ENCODE data around the gene SURF4. TPM values are rescaled to one million over a fixed set of nuclear protein-coding genes. Genes with fewer than 3 reads are reported as not detected.

SURF4 gene
- 128 TPM for total RNA-seq

- DNase-seq (ENCODE audit: low spot score): peak; percentile 96
Measured at GRCh38 chr9:133375724-133376654, at the start of gene SURF4, which contains the start of gene STKLD1. Gene SURF4 (minus strand): TSS chr9:133376060. CDS start chr9:133375969, 91 bp downstream. Gene STKLD1 (plus strand): TSS chr9:133376366. CDS start chr9:133376474, 108 bp downstream.

DNA sequence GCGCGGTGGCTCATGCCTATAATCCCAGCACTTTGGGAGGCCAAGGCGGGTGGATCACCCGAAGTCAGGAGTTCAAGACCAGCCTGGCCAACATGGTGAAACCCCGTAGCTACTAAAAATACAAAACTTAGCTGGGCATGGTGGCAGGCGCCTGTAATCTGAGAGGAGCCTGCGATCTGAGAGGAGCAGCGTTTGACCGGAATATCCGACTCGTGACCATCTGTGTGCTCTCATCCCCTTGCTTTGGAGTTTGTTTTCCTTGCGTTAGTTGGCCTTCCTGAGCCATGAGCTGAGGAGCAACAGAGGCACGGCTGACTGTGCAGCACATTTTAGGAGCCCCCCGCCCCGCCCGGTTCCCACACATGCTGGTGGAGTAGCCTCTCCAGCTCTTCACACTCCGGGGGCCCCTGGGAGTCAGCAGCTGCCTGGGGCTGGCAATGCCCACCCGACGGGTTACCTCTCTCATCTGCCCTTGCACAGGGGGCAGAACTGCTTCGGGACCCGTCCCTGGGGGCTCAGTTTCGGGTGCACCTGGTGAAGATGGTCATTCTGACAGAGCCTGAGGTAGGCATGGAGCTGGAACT is 49.3 kb upstream of the SURF4 start:
- DNase-seq (ENCODE audit: low spot score): no peak

DNA sequence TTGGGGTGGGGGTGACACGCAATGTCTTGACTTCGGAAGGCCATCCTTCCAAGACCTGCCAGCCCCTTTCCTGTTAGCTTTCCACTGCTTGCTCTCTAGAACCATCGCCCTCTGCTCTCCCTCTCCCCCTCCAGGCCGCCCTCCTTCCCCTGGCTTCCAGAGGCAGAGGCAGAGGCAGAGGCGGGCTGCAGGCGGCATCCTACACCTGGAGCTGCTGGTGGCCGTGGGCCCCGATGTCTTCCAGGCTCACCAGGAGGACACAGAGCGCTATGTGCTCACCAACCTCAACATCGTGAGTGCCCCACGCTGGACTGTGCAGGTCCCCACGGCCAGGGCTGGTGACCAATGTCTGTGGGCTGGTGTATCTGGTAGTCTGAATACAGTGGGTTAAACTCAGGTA is 48.3 kb upstream of the SURF4 start:
- no peak for DNase-seq (ENCODE audit: low spot score)

DNA sequence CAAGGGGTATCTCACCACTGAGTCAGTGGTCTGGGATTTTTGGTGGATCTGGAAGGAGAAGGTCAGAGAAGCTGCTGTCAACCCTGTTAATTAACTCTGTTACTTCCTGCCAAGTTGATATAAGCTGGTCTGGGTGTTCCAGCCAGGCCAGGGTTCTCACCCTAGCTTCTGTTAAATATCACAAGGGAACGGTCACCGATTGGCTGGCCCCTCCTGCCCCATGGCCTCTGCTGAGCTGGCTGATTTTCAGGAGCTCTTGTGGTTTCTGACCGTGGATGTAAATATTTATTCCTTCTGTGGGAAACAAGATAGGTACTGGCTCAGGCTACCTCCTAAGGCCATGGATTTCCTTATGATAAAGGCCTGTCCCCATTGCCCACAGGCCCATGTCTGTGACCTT is 47.4 kb upstream of the SURF4 start:
- no peak for DNase-seq (ENCODE audit: low spot score)

- no peak for DNase-seq (ENCODE audit: low spot score)
Measured at GRCh38 chr9:133421615-133422542, 46.0 kb upstream of the SURF4 start, which contains the start of gene ADAMTS13. Gene ADAMTS13 (plus strand): TSS chr9:133422367. CDS start chr9:133422444, 77 bp downstream.

GRCh38 chr9:133420392-133420827 is 44.5 kb upstream of the SURF4 start:
- no peak for DNase-seq (ENCODE audit: low spot score)

DNA sequence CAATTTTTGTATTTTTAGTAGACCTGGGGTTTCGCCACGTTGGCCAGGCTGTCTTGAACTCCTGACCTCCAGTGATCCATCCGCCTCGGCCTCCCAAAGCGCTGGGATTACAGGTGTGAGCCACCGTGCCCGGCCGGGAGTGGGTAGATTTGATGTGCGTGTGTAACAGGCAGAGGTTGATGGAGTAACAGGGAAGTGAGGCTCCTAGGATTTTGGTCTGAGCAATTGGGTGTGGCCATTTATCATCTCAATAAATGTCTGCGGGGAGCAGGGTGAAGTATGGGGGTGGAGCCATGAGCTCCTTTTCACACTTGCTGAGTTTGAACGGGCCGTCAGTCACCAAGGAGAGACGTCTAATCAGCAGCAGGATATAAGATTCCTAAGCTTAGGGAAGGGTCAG is 43.1 kb upstream of the SURF4 start:
- no peak for DNase-seq (ENCODE audit: low spot score)

- DNase-seq (ENCODE audit: low spot score): peak; percentile 87
Measured at GRCh38 chr9:133417541-133418461, 41.9 kb upstream of the SURF4 start, which contains the start of gene REXO4. Gene REXO4 (minus strand): TSS chr9:133418010. CDS start chr9:133417844, 166 bp downstream.

DNA sequence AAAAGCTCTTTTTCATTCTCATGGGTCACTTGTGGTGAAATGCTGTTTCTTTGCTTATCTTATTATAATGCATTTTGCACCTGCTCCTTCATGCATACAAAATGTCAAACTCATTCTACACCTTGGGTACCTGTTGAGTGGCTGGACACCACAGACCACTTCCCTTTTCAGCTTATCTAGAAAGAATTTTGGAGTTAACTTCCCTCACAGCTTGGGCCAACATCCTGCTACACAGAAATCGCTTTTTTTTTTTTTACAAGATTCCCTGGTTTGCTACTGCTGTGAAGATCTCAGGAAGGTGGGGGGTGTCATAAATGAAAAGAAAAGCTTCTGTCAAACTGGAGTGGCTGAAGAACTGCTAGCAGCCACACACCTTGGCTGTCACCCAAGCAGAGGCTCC is 39.3 kb upstream of the SURF4 start:
- no peak for DNase-seq (ENCODE audit: low spot score)

DNA sequence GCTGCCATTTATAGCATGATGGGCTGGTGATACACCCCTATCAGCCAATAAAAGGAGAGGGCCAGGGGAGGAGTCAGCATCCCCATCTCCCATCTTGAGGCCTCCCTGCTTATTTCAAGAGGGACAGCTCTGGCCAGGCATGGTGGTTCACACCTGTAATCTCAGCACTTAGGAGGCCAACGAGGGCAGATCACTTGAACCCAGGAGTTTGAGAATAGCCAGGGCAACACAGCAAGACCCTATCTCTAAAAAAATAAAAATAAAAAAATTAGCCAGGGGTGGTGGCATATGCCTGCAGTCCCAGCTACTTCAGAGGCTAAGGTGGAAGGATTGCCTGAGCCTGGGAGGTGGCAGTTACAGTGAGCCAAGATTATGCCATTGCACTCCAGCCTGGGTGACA is 32.2 kb upstream of the SURF4 start:
- DNase-seq (ENCODE audit: low spot score): no peak

DNA sequence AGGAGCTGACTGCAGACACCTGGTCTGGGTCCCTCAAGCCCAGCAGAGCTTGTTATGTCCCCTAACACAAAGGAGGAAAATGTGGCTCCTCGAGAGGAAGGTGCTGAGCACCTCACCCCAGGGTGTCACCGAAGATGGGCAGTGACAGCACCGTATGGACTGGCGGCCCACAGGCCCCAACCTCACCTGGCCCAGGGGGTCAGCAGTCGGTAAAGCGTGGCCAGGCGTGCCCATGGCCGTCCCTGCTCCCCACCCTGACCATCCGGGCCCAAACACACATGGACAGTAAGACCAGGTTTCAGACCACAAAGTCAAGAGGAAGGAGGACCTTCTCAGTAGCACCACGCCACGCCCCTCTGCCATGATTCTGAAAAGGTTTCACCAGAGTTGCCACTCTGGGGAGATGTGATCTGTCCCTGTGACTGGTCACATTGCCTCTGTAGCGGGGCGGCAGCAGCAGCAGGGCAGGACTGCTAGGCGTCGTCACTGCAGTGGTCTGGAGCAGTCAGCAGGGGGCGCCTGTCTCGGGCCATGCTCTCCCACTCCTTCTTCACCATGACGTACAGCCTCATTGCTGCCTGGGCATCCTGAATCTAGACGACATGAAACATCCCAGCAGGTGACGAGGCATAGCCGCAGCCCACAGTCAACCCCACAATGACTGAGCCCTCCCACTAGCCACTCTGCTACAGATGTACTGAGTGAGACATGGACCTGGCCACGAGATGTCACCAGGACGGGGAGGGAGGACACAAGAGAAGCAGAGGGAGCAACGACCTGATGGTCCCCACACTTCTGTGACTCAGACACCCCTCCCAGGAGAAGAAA is 30.8 kb upstream of the SURF4 start:
- peak; percentile 81 for DNase-seq (ENCODE audit: low spot score)

DNA sequence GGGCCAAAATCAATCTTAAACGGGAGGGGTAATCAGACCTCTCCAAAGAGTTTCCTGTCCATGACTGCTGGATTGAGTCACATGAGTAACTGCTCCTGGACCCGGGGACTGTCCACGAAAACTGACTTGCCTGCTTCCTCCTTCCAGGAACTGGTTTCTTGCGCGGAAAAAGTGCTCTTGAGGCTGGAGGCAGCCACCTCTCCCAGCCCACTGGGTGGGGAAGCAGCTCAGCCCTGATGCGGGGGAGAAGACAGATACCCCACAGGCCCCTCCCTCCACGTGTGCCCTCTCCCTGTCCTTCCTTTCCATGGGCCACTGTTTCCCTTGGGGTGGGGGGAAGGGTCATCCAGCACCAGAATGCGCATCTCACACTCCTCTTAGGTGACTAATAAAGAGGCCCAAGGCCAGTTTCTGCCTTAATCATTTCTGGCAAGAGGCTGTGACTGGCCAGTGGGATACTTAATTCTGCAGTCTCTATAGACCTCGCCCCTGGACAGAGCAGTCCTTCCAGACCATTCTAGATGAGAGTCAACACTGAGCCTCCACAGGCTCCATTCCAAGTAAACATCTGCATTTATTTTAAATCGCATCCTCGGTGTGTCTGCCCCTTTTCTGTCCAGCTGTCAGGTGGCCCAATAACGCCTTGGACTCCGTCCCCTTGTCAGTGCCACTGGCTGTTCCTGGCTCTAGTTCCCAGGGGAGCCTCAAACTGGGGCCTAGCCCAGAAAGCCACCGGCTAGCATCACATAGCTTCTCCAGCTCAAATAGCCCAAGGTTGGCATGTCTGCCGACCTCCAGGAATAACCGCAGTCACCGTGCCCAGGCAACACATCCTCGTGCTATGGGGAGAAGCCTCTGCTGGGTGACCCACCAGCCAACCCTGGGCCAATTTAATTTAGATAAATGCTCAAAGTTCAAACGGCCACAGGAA is 29.9 kb upstream of the SURF4 start:
- no peak for DNase-seq (ENCODE audit: low spot score)

DNA sequence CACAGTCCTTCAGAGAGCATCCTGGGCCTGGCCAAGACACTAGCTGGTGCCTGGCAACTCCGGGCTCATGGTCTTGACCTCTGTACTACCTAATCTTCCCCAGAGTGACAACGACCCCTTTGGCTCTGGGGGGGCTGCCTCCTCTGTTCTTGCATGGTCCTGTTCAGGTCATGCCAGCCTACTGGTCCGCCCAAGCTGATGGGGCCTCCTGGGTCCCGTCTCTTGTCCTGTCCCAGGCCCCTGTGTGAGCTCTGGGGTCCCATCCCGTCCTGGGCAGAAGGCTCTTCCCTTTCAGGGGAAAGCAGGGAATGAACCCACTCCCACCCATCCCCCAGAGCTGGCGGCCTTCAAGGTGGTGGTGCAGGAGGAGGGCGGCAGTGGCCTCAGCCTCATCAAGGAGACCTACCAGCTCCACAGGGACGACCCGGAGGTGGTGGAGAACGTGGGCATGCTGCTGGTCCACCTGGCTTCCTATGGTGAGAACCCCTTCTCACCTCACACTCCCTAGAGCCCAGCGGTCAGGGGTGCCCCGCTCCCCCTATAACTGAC is 28.7 kb upstream of the SURF4 start:
- no peak for DNase-seq (ENCODE audit: low spot score)

GRCh38 chr9:133403766-133404453 is 28.1 kb upstream of the SURF4 start:
- peak; percentile 70 for DNase-seq (ENCODE audit: low spot score)

DNA sequence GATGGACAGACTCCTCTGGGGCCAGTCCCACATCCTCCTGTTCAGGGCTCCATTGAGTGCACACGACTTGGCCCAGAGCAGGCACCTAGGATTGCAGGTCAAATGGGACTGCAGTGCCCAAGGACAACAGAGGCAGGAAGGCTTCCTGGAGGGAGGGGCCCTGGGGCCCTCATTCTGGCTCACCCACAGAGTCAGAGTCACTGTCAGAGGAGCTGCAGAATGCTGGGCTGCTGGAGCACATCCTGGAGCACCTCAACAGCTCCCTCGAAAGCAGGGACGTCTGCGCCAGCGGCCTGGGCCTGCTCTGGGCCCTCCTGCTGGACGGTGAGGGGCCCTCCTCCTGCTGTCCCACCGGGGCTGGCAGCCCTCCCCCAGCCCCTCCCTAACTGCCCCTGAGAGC is 26.8 kb upstream of the SURF4 start:
- DNase-seq (ENCODE audit: low spot score): no peak

DNA sequence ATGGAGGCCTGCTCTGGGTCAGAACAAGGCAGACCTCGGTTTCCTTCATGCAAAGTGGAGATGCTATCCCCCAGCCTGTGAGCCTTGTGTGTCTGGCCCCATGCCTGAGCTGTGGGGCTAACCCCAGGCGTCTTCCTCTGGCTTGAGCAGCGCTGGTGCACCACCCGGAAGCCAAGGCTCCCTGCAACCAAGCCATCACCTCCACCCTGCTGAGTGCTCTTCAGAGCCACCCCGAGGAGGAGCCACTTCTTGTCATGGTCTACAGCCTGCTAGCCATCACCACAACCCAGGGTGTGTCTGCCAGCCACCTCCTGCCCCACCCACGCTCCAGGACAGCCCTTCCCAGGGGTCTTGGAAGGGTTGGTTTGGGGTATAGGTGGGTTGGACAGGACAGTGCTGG is 25.7 kb upstream of the SURF4 start:
- DNase-seq (ENCODE audit: low spot score): no peak

DNA sequence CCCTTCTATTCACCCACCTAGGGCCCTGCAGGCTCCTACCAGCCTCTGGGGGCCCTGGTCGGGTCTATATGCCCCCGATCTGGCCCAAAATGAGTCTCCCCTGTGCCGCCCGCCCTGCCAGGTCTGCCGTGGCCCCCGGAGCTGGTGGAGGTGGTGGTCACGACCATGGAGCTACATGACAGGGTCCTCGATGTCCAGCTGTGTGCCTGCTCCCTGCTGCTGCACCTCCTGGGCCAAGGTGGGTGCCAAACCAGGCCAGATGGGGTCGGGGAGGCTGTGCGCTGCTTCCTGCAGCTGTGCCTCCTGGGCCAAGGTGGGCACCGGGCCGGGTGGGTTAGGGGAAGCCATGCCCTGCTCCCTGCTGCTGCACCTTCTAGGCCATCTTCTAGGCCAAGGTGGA is 24.4 kb upstream of the SURF4 start:
- DNase-seq (ENCODE audit: low spot score): no peak

DNA sequence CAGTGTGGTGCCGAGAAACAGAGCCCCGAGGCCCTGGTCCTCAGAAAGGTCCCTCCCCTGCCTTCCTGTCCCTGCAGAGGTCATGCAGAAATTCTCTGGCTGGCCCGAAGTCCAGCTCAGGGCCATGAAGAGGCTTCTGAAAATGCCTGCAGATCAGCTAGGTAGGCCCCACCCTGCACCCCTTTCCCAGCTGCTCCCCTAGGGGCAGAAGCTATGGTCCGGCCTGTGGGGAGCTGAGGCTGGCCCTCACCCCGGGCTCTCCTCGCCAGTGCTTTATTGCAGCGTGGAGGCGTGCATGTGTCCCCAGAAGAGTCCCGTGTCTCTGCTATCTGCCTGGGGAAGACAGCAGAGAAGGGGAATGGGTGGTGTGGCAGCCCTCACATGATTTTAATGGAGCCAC is 22.0 kb upstream of the SURF4 start:
- no peak for DNase-seq (ENCODE audit: low spot score)
